ENCODE results near the gene WDR83.

WDR83 gene

GRCh38 chr19:12629215-12629614 is 37.4 kb upstream of the WDR83 start:
- H3K9me3 ChIP-seq (ENCODE audit: control insufficient read depth, insufficient read depth, low read length): peaks cover 10% of the 10 kb centered on the region; the same call in 1 of the 2 replicates
- H3K4me2 ChIP-seq (ENCODE audit: low read length): no peak overlapping the region
- H3F3A ChIP-seq (ENCODE audit: control insufficient read depth, insufficient read depth): no peaks in the 10 kb centered on the region

GRCh38 chr19:12636631-12637030 is 30.0 kb upstream of the WDR83 start:
- Histone ChIP-seq H3K4me2 (ENCODE audit: low read length) (no peak overlapping the region), H3K4me1 (ENCODE audit: control insufficient read depth, low read length) (peaks cover 9% of the 10 kb centered on the region)

More at GRCh38 chr19:12629215-12629614, 37.4 kb upstream of the WDR83 start:
- H3K9me2 ChIP-seq (replicated peaks; ENCODE audit: control insufficient read depth, low read length): no peaks in the 10 kb centered on the region
- H3K27me3 ChIP-seq (ENCODE audit: control insufficient read depth, low read length): no peaks in the 10 kb centered on the region
- TF ChIP-seq CTCF (IDR thresholded peaks at IDR 0.05; ENCODE audit: low read depth, low read length, poor library complexity, severe bottlenecking) (no peak), EZH2phosphoT487 (IDR thresholded peaks at IDR 0.05; ENCODE audit: borderline replicate concordance, low read length) (no peak)
- H3K27ac ChIP-seq (ENCODE audit: low read depth, low read length): no peak overlapping the region
- no peak overlapping the region for H3K4me3 ChIP-seq (ENCODE audit: low read length)
- peaks cover 30% of the 10 kb centered on the region for H3K36me3 ChIP-seq (ENCODE audit: control insufficient read depth, low read length)
- no peaks in the 10 kb centered on the region for H3K4me1 ChIP-seq (ENCODE audit: control insufficient read depth, low read length)
- no peaks in the 10 kb centered on the region for H3K79me2 ChIP-seq (ENCODE audit: control insufficient read depth, low read length)
- no peaks in the 10 kb centered on the region for H4K20me1 ChIP-seq (ENCODE audit: control insufficient read depth, insufficient read depth, low read depth, low read length)

GRCh38 chr19:12638611-12639182 is 27.9 kb upstream of the WDR83 start:
- Histone ChIP-seq H3K9me3 (ENCODE audit: control insufficient read depth, insufficient read depth, low read length) (no peaks in the 10 kb centered on the region), H3K4me2 (ENCODE audit: low read length) (no peak overlapping the region), H3K4me3 (ENCODE audit: low read length) (no peak overlapping the region), H3K27ac (ENCODE audit: low read depth, low read length) (no peak overlapping the region), H3K79me2 (ENCODE audit: control insufficient read depth, low read length) (no peaks in the 10 kb centered on the region), H4K20me1 (ENCODE audit: control insufficient read depth, insufficient read depth, low read depth, low read length) (no peaks in the 10 kb centered on the region), H3K9me2 (replicated peaks; ENCODE audit: control insufficient read depth, low read length) (no peaks in the 10 kb centered on the region), H3K4me1 (ENCODE audit: control insufficient read depth, low read length) (peaks cover 9% of the 10 kb centered on the region), H3K36me3 (ENCODE audit: control insufficient read depth, low read length) (no peaks in the 10 kb centered on the region), H3K27me3 (ENCODE audit: control insufficient read depth, low read length) (no peaks in the 10 kb centered on the region), H3F3A (ENCODE audit: control insufficient read depth, insufficient read depth) (no peaks in the 10 kb centered on the region)
- no peak for TF ChIP-seq EZH2phosphoT487 (IDR thresholded peaks at IDR 0.05; ENCODE audit: borderline replicate concordance, low read length)
- TF ChIP-seq CTCF (IDR thresholded peaks at IDR 0.05; ENCODE audit: low read depth, low read length, poor library complexity, severe bottlenecking): no peak

More at GRCh38 chr19:12636631-12637030, 30.0 kb upstream of the WDR83 start:
- no peaks in the 10 kb centered on the region for H4K20me1 ChIP-seq (ENCODE audit: control insufficient read depth, insufficient read depth, low read depth, low read length)
- no peaks in the 10 kb centered on the region for H3F3A ChIP-seq (ENCODE audit: control insufficient read depth, insufficient read depth)
- H3K27ac ChIP-seq (ENCODE audit: low read depth, low read length): no peak overlapping the region
- no peaks in the 10 kb centered on the region for H3K36me3 ChIP-seq (ENCODE audit: control insufficient read depth, low read length)
- no peak overlapping the region for H3K4me3 ChIP-seq (ENCODE audit: low read length)
- no peaks in the 10 kb centered on the region for H3K9me2 ChIP-seq (replicated peaks; ENCODE audit: control insufficient read depth, low read length)
- no peak for TF ChIP-seq CTCF (IDR thresholded peaks at IDR 0.05; ENCODE audit: low read depth, low read length, poor library complexity, severe bottlenecking)
- no peak for TF ChIP-seq EZH2phosphoT487 (IDR thresholded peaks at IDR 0.05; ENCODE audit: borderline replicate concordance, low read length)
- no peaks in the 10 kb centered on the region for H3K27me3 ChIP-seq (ENCODE audit: control insufficient read depth, low read length)
- no peaks in the 10 kb centered on the region for H3K79me2 ChIP-seq (ENCODE audit: control insufficient read depth, low read length)
- H3K9me3 ChIP-seq (ENCODE audit: control insufficient read depth, insufficient read depth, low read length): no peaks in the 10 kb centered on the region

Measured in DOHH2 (cell line).